Spleen (tissue), 11 donors: Measurements from ENCODE around the gene CD80. TPM values are rescaled to one million over a fixed set of nuclear protein-coding genes. Genes with fewer than 3 reads are reported as not detected.

Source experiments
- DNase-seq: peaks from one replicate; pipeline ENCODE4 v3.0.0-alpha.2; 2020
- H3K27ac ChIP-seq, 8 donors: fragments of 200-600 bp; sonication (generic) in 7 of 8; 1 replicate in 4 of 8; 2 replicates in 4 of 8; pipeline versions ENCODE4 v1.5.0 to v1.8.0; 2016 to 2021; ENCODE audit warnings: inconsistent platforms in 4 of 8, mild to moderate bottlenecking in 4 of 8, moderate library complexity in 1 of 8
- H3K27me3 ChIP-seq, 7 donors: fragments of 200-600 bp; sonication (generic) in 6 of 7; replicated peaks in 1 of 7; 1 replicate in 4 of 7; 2 replicates in 3 of 7; pipeline versions ENCODE4 v1.5.0 to v1.8.0; 2016 to 2021; ENCODE audit warnings: inconsistent platforms in 3 of 7, mild to moderate bottlenecking in 1 of 7
- H3K36me3 ChIP-seq, 6 donors: fragments of 200-600 bp; sonication (generic) in 5 of 6; 1 replicate in 4 of 6; 2 replicates in 2 of 6; pipeline versions ENCODE4 v1.5.0 to v1.8.0; 2016 to 2021; ENCODE audit warnings: inconsistent platforms in 2 of 6
- H3K4me1 ChIP-seq, 6 donors: fragments of 200-600 bp; sonication (generic) in 5 of 6; 1 replicate in 3 of 6; 2 replicates in 3 of 6; pipeline versions ENCODE4 v1.5.0 to v1.8.0; 2016 to 2021; ENCODE audit warnings: inconsistent platforms in 3 of 6
- H3K4me3 ChIP-seq, 8 donors: fragments of 200-600 bp; sonication (generic) in 7 of 8; 1 replicate in 4 of 8; 2 replicates in 4 of 8; pipeline versions ENCODE4 v1.5.0 to v1.8.0; 2016 to 2021; ENCODE audit warnings: inconsistent platforms in 4 of 8, mild to moderate bottlenecking in 4 of 8, moderate library complexity in 2 of 8
- H3K9me3 ChIP-seq, 8 donors: fragments of 200-600 bp; sonication (generic) in 7 of 8; 1 replicate in 4 of 8; 2 replicates in 4 of 8; pipeline versions ENCODE4 v1.5.0 to v1.8.0; 2016 to 2021; ENCODE audit warnings: inconsistent platforms in 4 of 8
- CTCF ChIP-seq, 11 experiments: fragments of 200-600 bp in 7 of 11; fragments of 450-650 bp in 4 of 11; sonication (generic) in 4 of 11; IDR thresholded peaks in 8 of 11; conservative IDR thresholded peaks in 3 of 11; 1 replicate in 7 of 11; 2 replicates in 4 of 11; pipeline versions ENCODE4 v1.4.0 to v1.8.0; 2016 to 2021; ENCODE audit warnings: antibody characterized with exemption in 11 of 11, inconsistent platforms in 4 of 11, mild to moderate bottlenecking in 1 of 11
- POLR2A ChIP-seq, 3 donors: fragments of 450-650 bp; IDR thresholded peaks; one replicate each; pipeline ENCODE4 v1.5.1; 2017; ENCODE audit warnings: antibody characterized with exemption in 3 of 3, mild to moderate bottlenecking in 1 of 3
- POLR2AphosphoS5 ChIP-seq, 3 donors: sonication (generic); formaldehyde crosslinking; IDR thresholded peaks; one replicate each; pipeline ENCODE4 v1.5.1; 2017; ENCODE audit warnings: antibody characterized with exemption in 3 of 3
- WGBS, 5 donors: extraction: QIAGEN DNeasy Blood & Tissue Kit in 3 of 5; methylation state at CpG; one replicate each; pipeline versions ENCODE4 v1.1.5 to v1.1.7; 2013 to 2018; 5-methylcytosine and 5-hydroxymethylcytosine counted together
- intact Hi-C: fragments of 100-400 bp; cut with DNase I; formaldehyde crosslinking; loops from one replicate; pipeline ENCODE4 v1.15.0; 2023; ENCODE audit warnings: low total_unique reads
- polyA plus RNA-seq, 3 donors: library from polyadenylated mRNA; stranded (reverse); fragments of 200-250 nt; gene quantifications; one replicate each; pipeline ENCODE4 v1.2.1, GENCODE V29; 2013
- total RNA-seq, 7 donors: library from RNA; depleted of rRNA in 3 of 7; stranded (reverse); fragments of >200 nt in 3 of 7; fragmentation: NEBNext Ultra II Directional in 4 of 7; extraction: Animal tissue kit (Norgen Biotek cat#: 25700) in 4 of 7; gene quantifications; one replicate each; pipeline versions ENCODE4 v1.1.0 to v1.2.1, GENCODE V29; 2016 to 2021
- donor health status: healthy with polysubstance abuse.
- donor health status: DM: no; HTN: no; CAD: no; lungs with moderate emphysema.
- donor health status: DM: no; HTN: no; CAD: no.
- donor health status: Bipolar disorder and iron deficiency.
- donor health status: healthy.
- donor health status: DM: no; HTN: no; CAD: no.
- donor health status: DM: yes; HTN: yes; CAD: no.

Gene CD80
- total and polyA plus RNA-seq, 10 donors: 1.5 to 33.0 (median 13.4) TPM

- H3K36me3 ChIP-seq: peaks cover 0 to 18% (median 0%) of the 10 kb centered on the region in 6 donors
- peak within 1 kb of the TSS; percentile 60 to 85 (median 81) for H3K4me3 ChIP-seq
- peaks cover 17 to 58% (median 43%) of the 10 kb centered on the region in 6 donors for H3K4me1 ChIP-seq
- H3K27me3 ChIP-seq: no peaks in the 10 kb centered on the region
- peak in 2 of 3 donors; percentile 50 to 51 for TF ChIP-seq POLR2A (IDR thresholded peaks at IDR 0.05)
- peak in 4 of 11 experiments; percentile 12 to 30 (median 18) for TF ChIP-seq CTCF (IDR thresholded peaks at IDR 0.05 in 8 of 11, conservative IDR thresholded peaks at IDR 0.05 in 3 of 11)
- peak; percentile 96 to 97 (median 97) for TF ChIP-seq POLR2AphosphoS5 (IDR thresholded peaks at IDR 0.05)
- H3K9me3 ChIP-seq: no peaks in the 10 kb centered on the region
- peak within 1 kb of the TSS; percentile 92 to 98 (median 95) for H3K27ac ChIP-seq
- WGBS, 5 donors: 0 to 1% (median 1%) methylated on average over 51 to 58 of the region's 58 CpGs
- DNase-seq: peak; percentile 99
- intact Hi-C loops: no loop called here
These were observed 61.0 kb downstream of the CD80 start, which contains the start of gene TIMMDC1 for GRCh38 chr3:119498186-119499011. Gene TIMMDC1 (plus strand): TSS chr3:119498547. CDS start chr3:119498734, 187 bp downstream.

DNA sequence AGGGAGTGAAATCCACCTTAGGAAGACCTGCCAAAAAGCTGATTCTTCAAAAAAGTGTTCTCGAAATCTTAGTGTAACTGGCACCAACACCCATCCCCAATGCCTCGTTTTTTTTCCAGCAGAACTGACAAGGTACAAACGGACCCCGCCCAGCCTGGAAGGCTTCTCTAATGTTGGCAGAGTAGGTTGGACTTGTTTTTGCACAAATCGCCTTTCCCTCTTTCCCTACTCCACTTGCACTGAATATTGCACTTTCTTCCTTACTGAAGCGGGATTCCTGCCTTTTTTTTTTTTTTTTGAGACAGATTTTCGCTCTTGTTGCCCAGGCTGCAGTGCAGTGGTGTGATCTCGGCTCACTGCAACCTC, 61.6 kb downstream of the CD80 start:
- intact Hi-C loops: no loop called here
- 6 to 12% (median 8%) methylated on average over 8 of the region's 8 CpGs for WGBS, 5 donors
- Histone ChIP-seq H3K4me1 (peaks cover 17 to 52% (median 43%) of the 10 kb centered on the region in 6 donors), H3K36me3 (peaks cover 0 to 15% (median 2%) of the 10 kb centered on the region in 6 donors), H3K27me3 (no peaks in the 10 kb centered on the region), H3K9me3 (no peaks in the 10 kb centered on the region), H3K27ac (peak overlapping the region; percentile 92 to 98 (median 95)), H3K4me3 (peak overlapping the region; percentile 60 to 85 (median 81))
- DNase-seq: no peak
- no peak for TF ChIP-seq POLR2AphosphoS5 (IDR thresholded peaks at IDR 0.05)
- TF ChIP-seq POLR2A (IDR thresholded peaks at IDR 0.05): no peak
- no peak for TF ChIP-seq CTCF (IDR thresholded peaks at IDR 0.05 in 8 of 11, conservative IDR thresholded peaks at IDR 0.05 in 3 of 11)

- TF ChIP-seq POLR2AphosphoS5 (IDR thresholded peaks at IDR 0.05): no peak
- no peak for TF ChIP-seq POLR2A (IDR thresholded peaks at IDR 0.05)
- TF ChIP-seq CTCF (IDR thresholded peaks at IDR 0.05 in 8 of 11, conservative IDR thresholded peaks at IDR 0.05 in 3 of 11): no peak
These were observed 64.8 kb downstream of the CD80 start for GRCh38 chr3:119494597-119494996.

DNA sequence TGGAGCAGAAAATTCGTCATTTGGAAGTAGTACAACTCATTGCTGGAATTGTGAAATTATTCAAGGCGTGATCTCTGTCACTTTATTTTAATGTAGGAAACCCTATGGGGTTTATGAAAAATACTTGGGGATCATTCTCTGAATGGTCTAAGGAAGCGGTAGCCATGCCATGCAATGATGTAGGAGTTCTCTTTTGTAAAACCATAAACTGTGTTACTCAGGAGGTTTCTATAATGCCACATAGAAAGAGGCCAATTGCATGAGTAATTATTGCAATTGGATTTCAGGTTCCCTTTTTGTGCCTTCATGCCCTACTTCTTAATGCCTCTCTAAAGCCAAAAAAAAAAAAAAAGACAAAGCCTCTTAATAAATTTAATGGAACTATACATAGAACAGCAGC, 66.6 kb downstream of the CD80 start:
- Histone ChIP-seq H3K4me1 (peaks cover 4 to 10% (median 7%) of the 10 kb centered on the region in 6 donors), H3K36me3 (peaks cover 0 to 50% (median 14%) of the 10 kb centered on the region in 6 donors), H3K9me3 (no peaks in the 10 kb centered on the region), H3K4me3 (no peak overlapping the region), H3K27me3 (no peaks in the 10 kb centered on the region), H3K27ac (no peak overlapping the region)
- intact Hi-C loops: no loop called here
- DNase-seq: no peak
- WGBS, 5 donors: 85 to 94% (median 92%) methylated on average over 3 of the region's 3 CpGs
- TF ChIP-seq POLR2A (IDR thresholded peaks at IDR 0.05) (no peak), CTCF (IDR thresholded peaks at IDR 0.05 in 8 of 11, conservative IDR thresholded peaks at IDR 0.05 in 3 of 11) (no peak), POLR2AphosphoS5 (IDR thresholded peaks at IDR 0.05) (no peak)

More at GRCh38 chr3:119494597-119494996, 64.8 kb downstream of the CD80 start:
- no peak for DNase-seq
- Histone ChIP-seq H3K27me3 (no peaks in the 10 kb centered on the region), H3K4me3 (no peak overlapping the region), H3K9me3 (no peaks in the 10 kb centered on the region), H3K36me3 (peaks cover 0 to 33% (median 9%) of the 10 kb centered on the region in 6 donors), H3K27ac (no peak overlapping the region), H3K4me1 (peaks cover 9 to 20% (median 17%) of the 10 kb centered on the region in 6 donors)
- WGBS, 5 donors: 90 to 95% (median 91%) methylated on average over 2 of the region's 2 CpGs
- intact Hi-C loops: no loop called here
